ENCODE data around the gene OR10V1. TPM values are rescaled to one million over a fixed set of nuclear protein-coding genes. Genes with fewer than 3 reads are reported as not detected.

The OR10V1 gene
- total RNA-seq, 2 experiments from 2014 or later, result not detected

- Mint-ChIP-seq H3K9me3 (no peaks in the 10 kb centered on the region), H3K27ac (no peak overlapping the region), H3K36me3 (ENCODE audit: low read depth) (no peaks in the 10 kb centered on the region), H3K4me3 (no peak overlapping the region), H3K27me3 (peaks cover 18% of the 10 kb centered on the region), H3K4me1 (ENCODE audit: low read depth) (no peaks in the 10 kb centered on the region)
- Histone ChIP-seq H3K27me3 (ENCODE audit: control insufficient read depth in 1 of 2, insufficient read depth in 2 of 2, low read length in 2 of 2) (no peaks in the 10 kb centered on the region), H3K9me3 (ENCODE audit: control insufficient read depth in 1 of 2, insufficient read depth in 1 of 2, low read length in 2 of 2) (no peaks in the 10 kb centered on the region), H3K4me1 (ENCODE audit: insufficient read depth, low read length) (no peaks in the 10 kb centered on the region), H3K36me3 (ENCODE audit: insufficient read depth, low read length) (no peaks in the 10 kb centered on the region), H3K4me3 (ENCODE audit: low read length) (no peak overlapping the region), H3K27ac (ENCODE audit: low read depth in 1 of 2, low read length in 2 of 2) (no peak overlapping the region)
- ATAC-seq (ENCODE audit: poor library complexity) (no peak), DNase-seq (no peak)
- CTCF ChIA-PET, result interaction anchor here (0.9 to 1.2 kb wide), 2 partner anchors 9 to 13 kb away, joined by 3 read pairs; no protein-coding TSS in a partner anchor
- POLR2A ChIA-PET, result interaction anchor here (1.8 kb wide), 1 partner anchor 9 kb away, joined by 8 read pairs; the partner anchor contains the start of gene PATL1
- TF ChIP-seq CTCF (IDR thresholded peaks at IDR 0.05), result no peak
- intact Hi-C loops (cut with DNase I, micrococcal nuclease), result loop anchor here in 1 of 2 experiments (10.0 kb wide), 1 partner anchor 503 kb away; the partner anchor contains the start of gene DTX4
These were observed 35.4 kb downstream of the OR10V1 start for GRCh38 chr11:59678118-59678812.

- DNase-seq (no peak), ATAC-seq (ENCODE audit: poor library complexity) (no peak)
- no peaks in the 10 kb centered on the region for H3K4me1 Mint-ChIP-seq (ENCODE audit: low read depth)
- no peaks in the 10 kb centered on the region for H3K9me3 Mint-ChIP-seq
- no peak overlapping the region for H3K4me3 ChIP-seq (ENCODE audit: low read length)
- POLR2A ChIA-PET, result no interaction called here
- no peaks in the 10 kb centered on the region for H3K27me3 ChIP-seq (ENCODE audit: control insufficient read depth in 1 of 2, insufficient read depth in 2 of 2, low read length in 2 of 2)
- no peaks in the 10 kb centered on the region for H3K36me3 ChIP-seq (ENCODE audit: insufficient read depth, low read length)
- H3K27ac Mint-ChIP-seq, result no peak overlapping the region
- CTCF ChIA-PET, result no interaction called here
- no peak overlapping the region for H3K27ac ChIP-seq (ENCODE audit: low read depth in 1 of 2, low read length in 2 of 2)
- no peaks in the 10 kb centered on the region for H3K9me3 ChIP-seq (ENCODE audit: control insufficient read depth in 1 of 2, insufficient read depth in 1 of 2, low read length in 2 of 2)
- H3K4me3 Mint-ChIP-seq, result no peak overlapping the region
- TF ChIP-seq CTCF (IDR thresholded peaks at IDR 0.05), result no peak
- intact Hi-C loops (cut with DNase I, micrococcal nuclease), result loop anchor here in 1 of 2 experiments (10.0 kb wide), 1 partner anchor 501 kb away; the partner anchor contains the start of gene DTX4
- H3K36me3 Mint-ChIP-seq (ENCODE audit: low read depth), result no peaks in the 10 kb centered on the region
- H3K4me1 ChIP-seq (ENCODE audit: insufficient read depth, low read length), result no peaks in the 10 kb centered on the region
- H3K27me3 Mint-ChIP-seq, result peaks cover 6% of the 10 kb centered on the region
These were observed 37.4 kb downstream of the OR10V1 start for GRCh38 chr11:59676205-59676604.

- intact Hi-C loops (cut with DNase I, micrococcal nuclease), result loop anchor here in 1 of 2 experiments (5.0 to 10.0 kb wide), 3 partner anchors 83 to 499 kb away; partner anchors contain the start of genes DTX4 and STX3
- H3K4me1 ChIP-seq (ENCODE audit: insufficient read depth, low read length), result peaks cover 11% of the 10 kb centered on the region
- H3K36me3 ChIP-seq (ENCODE audit: insufficient read depth, low read length), result no peaks in the 10 kb centered on the region
- DNase-seq, result no peak
- no peak overlapping the region for H3K27ac Mint-ChIP-seq
- TF ChIP-seq CTCF (IDR thresholded peaks at IDR 0.05), result no peak
- H3K4me1 Mint-ChIP-seq (ENCODE audit: low read depth), result peaks cover 11% of the 10 kb centered on the region
- no peaks in the 10 kb centered on the region for H3K27me3 Mint-ChIP-seq
- H3K4me3 ChIP-seq (ENCODE audit: low read length), result no peak overlapping the region
- CTCF ChIA-PET, result no interaction called here
- no peak for ATAC-seq (ENCODE audit: poor library complexity)
- H3K9me3 Mint-ChIP-seq, result no peaks in the 10 kb centered on the region
- no peaks in the 10 kb centered on the region for H3K27me3 ChIP-seq (ENCODE audit: control insufficient read depth in 1 of 2, insufficient read depth in 2 of 2, low read length in 2 of 2)
- H3K4me3 Mint-ChIP-seq, result no peak overlapping the region
- POLR2A ChIA-PET, result no interaction called here
- peaks cover 2% of the 10 kb centered on the region for H3K36me3 Mint-ChIP-seq (ENCODE audit: low read depth)
- H3K27ac ChIP-seq (ENCODE audit: low read depth in 1 of 2, low read length in 2 of 2), result no peak overlapping the region
- no peaks in the 10 kb centered on the region for H3K9me3 ChIP-seq (ENCODE audit: control insufficient read depth in 1 of 2, insufficient read depth in 1 of 2, low read length in 2 of 2)
These were observed 39.4 kb downstream of the OR10V1 start for GRCh38 chr11:59674291-59674690.

Data from CD4-positive, alpha-beta T cell (primary cell).